IPS-18c (cell line): ENCODE measurements around the gene IL1RAP.
"Not testable (repeated sequence)": the region's sequence is repeated elsewhere in the genome, so short reads cannot be mapped to it uniquely, and the experiment has no call there.

Source experiments
- H3K4me3 ChIP-seq: 2 replicates; pipeline ENCODE4 v1.7.0; 2013; ENCODE audit warnings: low read depth, mild to moderate bottlenecking, low read length, moderate library complexity; ENCODE audit not compliant: insufficient read depth
- H3K9me3 ChIP-seq: one replicate; pipeline ENCODE4 v1.6.1; 2013; ENCODE audit warnings: mild to moderate bottlenecking, low read length, moderate library complexity; ENCODE audit not compliant: control insufficient read depth, insufficient read depth

Gene IL1RAP

DNA sequence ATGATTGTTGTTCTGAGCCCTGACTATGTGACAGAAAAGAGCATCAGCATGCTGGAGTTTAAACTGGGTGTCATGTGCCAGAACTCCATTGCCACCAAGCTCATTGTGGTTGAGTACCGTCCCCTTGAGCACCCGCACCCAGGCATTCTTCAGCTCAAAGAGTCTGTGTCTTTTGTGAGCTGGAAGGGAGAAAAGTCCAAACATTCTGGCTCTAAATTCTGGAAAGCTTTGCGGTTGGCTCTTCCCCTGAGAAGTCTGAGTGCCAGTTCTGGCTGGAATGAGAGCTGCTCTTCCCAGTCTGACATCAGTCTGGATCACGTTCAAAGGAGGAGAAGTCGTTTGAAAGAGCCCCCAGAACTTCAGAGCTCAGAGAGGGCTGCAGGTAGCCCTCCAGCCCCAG, 142.0 kb downstream of the IL1RAP start:
- no peaks in the 10 kb centered on the region for H3K9me3 ChIP-seq
- no peak overlapping the region for H3K4me3 ChIP-seq

DNA sequence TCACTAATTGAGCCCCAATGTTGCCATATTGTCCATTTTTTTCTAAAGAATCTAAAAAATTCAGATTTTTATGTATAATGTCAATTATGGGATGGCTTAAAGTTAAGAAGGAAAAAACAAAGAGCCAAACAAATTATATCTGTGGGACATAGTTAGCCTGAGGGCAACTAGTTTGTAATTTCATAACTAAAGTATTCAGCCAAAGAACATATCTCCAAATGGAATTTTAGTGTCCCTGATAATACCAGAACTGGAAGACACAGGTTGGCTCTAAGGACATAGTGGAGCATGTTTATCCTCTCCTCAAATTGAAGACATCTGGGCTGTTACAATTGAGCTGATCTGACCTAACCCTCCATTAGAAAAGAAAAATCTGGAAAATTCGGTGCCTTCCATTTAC, 144.2 kb downstream of the IL1RAP start:
- no peak overlapping the region for H3K4me3 ChIP-seq
- no peaks in the 10 kb centered on the region for H3K9me3 ChIP-seq

DNA sequence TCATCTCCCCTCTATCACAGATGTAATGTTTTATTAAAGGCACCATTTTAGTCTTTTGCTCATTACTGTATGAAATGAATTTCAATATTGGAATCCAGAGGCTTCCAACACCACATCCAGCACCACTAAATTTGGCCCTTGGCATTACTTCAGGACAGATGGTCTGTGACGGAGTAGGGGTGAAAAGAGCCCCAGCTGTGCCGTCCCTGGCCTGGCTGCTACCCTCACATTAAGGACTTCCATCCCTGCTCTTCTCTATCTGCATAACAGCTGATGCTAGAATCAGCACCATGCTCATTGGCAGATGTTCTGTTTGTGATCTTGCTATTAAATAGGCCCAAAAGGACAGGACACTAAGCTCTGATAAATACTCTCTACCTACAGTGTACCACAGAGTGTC, 152.9 kb downstream of the IL1RAP start:
- no peaks in the 10 kb centered on the region for H3K9me3 ChIP-seq
- H3K4me3 ChIP-seq = no peak overlapping the region; the same call in 1 of the 2 replicates

DNA sequence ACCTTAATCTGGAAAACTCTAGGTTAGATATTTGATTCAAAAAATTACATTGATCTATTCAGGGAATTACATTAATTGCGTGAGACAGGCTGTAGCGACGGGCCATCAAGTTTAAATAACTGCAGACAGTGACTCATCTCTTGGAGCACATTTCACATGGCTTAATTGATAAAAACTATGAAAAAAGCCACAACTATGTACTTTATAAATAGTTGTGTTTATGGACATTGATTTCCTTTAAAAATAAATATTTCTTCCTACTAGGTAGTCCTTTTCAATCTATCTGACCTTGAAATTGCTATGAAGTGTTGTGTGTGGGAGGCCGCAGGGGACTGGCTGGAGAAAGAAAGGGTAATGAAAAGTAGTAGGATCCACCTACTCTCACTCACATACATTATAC, 157.8 kb downstream of the IL1RAP start:
- H3K4me3 ChIP-seq = no peak overlapping the region
- H3K9me3 ChIP-seq = no peaks in the 10 kb centered on the region

DNA sequence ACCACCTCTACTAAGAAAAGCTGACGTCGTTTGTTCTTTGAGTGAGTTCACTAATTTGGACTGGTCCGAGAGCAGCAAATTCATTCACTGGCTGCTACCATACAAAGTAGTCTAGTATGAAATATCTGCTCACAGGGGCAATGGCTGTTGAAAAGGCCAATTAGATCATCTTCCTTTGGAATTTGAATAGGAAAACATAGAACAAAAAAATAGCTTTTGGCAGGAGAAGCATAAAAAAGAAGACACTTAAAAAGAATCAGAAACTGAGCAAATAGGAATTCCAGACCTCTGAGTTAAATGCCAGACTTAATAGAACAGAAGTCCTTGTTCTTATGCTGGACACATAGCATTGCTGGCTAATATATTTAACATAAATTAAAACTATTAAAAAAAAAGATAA, 159.3 kb downstream of the IL1RAP start:
- no peak overlapping the region for H3K4me3 ChIP-seq
- no peaks in the 10 kb centered on the region for H3K9me3 ChIP-seq

DNA sequence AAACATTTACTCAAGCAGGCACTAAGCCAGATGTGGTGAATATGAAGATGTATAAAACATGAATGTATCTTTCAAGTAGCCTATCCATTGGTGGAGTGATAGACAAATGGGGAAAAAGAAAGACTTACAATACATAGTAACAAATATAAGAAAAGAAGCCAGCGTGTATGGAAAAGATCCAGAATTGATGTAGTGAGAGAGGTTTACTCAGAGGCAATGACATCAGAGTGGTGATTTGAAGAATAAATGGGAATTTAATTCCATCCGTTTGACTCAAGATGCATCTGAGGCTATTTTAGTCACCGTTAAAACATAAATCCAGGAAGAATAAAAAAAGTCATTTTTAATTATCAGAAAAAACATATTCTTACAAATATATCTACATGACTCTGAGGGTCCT, 162.6 kb downstream of the IL1RAP start:
- Histone ChIP-seq H3K9me3 (no peaks in the 10 kb centered on the region), H3K4me3 (no peak overlapping the region)

DNA sequence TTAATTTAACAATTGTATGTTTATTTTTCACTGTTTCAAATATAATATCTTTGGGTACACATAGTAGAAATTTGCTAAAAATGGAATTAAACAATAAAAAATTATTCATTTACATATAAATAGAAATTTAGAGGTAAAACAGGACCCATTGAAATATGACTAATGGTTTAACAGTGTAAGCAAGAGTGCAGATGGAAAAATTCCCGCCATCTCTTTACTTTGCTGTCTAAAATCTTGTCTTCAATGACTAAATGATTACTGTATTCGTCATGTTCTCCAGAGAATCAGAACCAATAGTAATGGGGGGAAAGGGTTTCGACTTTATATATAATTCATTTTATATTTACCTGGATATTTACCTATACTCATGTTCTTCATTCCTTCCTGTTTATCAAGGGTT, 163.1 kb downstream of the IL1RAP start:
- no peaks in the 10 kb centered on the region for H3K9me3 ChIP-seq
- no peak overlapping the region for H3K4me3 ChIP-seq

DNA sequence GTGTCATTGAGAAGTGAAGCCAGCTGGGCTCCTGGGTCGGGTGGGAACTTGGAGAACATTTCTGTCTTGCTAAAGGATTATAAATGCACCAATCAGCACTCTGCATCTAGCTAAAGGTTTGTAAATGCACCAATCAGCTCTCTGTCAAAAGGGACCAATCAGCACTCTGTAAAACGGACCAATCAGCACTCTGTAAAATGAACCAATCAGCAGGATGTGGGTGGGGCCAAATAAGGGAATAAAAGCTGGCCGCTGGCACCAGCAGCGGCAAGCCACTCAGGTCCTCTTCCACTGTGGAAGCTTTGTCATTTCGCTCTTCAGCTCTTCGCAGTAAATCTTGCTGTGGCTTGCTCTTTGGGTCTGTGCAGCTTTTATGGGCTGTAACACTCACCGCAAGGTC, 164.0 kb downstream of the IL1RAP start:
- H3K4me3 ChIP-seq, H3K9me3 ChIP-seq: not testable (repeated sequence)

DNA sequence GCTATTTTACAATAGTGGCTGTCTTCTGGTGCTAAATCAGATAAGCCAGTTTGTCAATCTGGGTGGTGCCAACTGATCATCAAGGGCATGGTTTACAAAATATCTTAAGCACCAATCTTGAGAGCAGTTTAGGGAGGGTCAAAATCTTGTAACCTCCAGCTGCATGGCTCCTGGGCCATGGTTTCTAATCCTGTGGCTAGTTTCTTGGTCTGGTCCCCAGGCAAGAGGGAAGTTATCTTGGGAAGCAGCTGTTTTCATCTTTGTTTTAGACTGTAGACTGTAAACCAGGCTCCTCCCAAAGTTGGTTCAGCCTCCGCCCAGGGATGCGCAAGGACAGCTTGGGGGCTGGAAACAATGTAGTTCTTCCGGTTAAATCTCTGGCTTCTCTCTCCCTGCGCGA, 166.8 kb downstream of the IL1RAP start:
- H3K9me3 ChIP-seq = no peaks in the 10 kb centered on the region
- no peak overlapping the region for H3K4me3 ChIP-seq

DNA sequence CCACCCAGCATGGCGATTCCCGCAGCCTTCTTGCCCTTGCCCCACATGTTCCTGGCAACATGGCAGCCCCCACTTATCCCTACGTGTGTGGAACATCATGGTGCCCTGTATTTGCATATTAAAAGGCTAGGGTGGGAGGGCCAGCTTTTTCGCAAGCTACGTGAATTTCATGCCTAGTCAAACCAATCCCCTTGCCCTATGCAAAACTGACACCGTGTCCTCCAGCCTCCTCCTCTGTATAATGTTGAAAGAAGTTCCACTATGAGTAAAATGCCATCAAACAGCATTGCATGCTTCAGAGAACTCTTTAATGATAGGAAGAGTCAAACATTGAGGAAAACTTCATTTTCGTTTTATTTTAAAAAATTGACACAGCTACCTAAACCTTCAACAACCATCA, 170.9 kb downstream of the IL1RAP start:
- Histone ChIP-seq H3K4me3 (no peak overlapping the region), H3K9me3 (no peaks in the 10 kb centered on the region)

DNA sequence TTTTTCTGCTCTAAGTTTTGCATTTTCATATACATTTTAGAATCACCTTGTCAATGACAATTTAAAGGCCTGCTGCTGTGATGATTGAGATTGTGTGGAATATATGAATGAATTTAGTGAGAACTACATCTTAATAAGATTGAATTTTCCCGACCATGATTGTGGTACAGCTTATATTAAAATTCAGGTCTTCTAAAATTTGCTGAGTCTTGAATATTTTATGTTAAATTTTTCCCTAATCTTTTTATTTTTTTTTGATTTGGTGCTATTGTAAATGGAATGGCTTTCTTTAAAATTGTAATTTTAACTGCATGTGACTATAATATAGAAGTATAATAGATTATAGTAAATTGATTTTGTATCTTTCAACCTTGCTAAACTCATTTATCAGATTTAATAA, 172.1 kb downstream of the IL1RAP start:
- Histone ChIP-seq H3K4me3 (no peak overlapping the region), H3K9me3 (no peaks in the 10 kb centered on the region)

DNA sequence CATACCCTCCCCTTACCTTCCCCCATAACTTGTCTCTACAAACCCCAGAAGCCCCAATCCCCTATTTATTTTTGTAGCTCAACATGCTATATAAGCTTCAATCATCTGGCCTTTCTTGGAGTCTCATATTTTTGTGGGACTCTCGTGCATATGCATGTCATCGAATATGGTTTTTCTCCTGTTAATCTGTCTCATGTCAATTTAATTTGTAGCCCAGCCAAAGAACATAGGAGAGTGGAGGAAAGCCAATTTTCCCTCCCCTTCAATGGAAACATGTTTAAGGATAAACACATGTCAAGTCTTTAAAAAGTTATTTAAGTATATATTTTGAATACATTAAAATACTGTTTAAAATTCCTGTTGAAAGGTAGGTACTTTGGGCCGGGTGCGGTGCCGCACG, 176.4 kb downstream of the IL1RAP start:
- H3K4me3 ChIP-seq = no peak overlapping the region
- no peaks in the 10 kb centered on the region for H3K9me3 ChIP-seq

DNA sequence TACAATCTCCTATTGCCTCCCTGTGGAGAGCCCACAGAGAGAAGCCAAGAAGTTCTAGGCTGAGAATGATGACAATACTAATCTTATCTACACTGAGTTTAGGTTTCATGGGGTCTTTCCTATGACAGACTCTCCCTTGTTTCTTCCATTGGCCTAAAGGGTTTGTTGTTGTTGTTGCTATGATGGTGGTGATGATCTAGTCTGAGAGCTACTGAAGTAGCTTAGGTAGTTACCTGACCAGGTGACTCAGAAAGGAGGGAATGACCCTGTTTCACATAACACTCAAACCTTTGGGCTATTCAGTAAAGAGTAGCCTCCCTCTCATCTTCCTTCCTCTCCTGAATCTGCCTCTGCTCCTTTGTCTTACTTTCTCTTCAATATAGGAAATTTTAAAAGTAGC, 178.4 kb downstream of the IL1RAP start:
- Histone ChIP-seq H3K9me3 (no peaks in the 10 kb centered on the region), H3K4me3 (no peak overlapping the region)

DNA sequence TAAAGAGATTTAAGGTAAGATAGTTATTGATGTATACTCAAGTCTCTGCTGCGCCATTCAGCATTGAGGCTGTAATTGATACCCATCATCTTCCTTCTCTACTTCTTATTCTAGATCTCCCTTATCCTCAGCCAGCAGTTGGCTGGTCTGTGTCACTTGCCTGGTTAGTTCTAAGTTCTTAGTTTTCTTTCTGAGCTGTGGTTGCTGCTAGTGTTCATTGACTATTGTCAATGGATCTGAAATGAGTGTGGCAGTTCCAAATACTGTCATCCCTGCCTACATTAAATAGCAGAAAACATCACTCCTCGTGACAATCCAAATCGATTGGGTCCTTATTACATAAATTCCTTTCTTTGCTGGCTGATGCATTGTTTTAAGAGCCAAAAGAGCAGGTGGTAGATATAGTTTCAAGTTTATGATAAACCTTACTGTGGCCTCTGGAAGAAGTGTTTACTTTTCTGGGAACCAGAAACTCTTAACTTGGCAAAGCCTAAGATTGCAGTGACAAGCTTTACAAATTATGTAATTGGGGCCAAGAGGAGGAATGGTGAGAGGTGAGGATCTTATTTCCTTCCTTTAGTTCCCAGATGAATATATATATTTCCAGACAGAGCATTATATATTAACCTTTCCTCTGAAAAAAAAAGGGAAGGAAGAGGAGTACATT, 180.6 kb downstream of the IL1RAP start:
- no peak overlapping the region for H3K4me3 ChIP-seq
- no peaks in the 10 kb centered on the region for H3K9me3 ChIP-seq

DNA sequence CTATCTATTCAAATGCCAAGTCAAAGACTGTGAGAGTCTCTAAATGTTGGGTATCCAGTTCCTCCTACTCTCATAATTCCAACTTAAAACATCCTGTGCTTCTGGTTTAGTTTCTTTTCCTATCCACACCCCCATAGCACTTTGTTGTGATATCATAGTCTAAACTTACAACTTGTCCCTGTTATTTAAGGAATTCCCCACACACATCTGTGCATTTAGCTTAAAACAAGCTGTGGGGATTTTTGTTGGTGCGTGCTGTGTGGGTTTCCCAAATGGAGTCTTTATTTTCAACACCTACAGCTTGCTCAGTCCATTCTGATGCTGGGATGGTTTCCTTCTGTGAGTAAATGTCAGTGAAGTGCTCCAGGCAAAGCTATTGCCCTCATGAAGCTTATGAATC, 181.3 kb downstream of the IL1RAP start:
- no peaks in the 10 kb centered on the region for H3K9me3 ChIP-seq
- no peak overlapping the region for H3K4me3 ChIP-seq

DNA sequence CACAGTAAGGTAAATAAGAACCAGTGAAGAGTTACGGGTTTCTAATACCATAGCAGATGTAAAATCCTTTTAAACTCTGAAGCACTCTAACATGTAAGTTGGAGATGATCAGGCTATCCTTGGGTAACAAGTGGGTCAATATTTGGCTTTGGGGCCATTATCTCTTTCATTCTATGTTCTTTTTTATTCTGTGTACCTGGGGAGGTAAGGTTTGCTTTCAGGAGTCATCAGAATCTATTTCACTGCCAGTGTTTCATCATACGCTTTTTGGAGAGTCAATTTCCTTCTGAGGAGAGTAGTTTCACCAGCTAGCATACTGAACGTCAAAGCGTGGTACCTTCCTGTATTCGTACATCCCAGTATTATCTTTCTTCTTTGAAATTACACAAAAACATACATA, 182.1 kb downstream of the IL1RAP start:
- Histone ChIP-seq H3K4me3 (no peak overlapping the region), H3K9me3 (no peaks in the 10 kb centered on the region)

DNA sequence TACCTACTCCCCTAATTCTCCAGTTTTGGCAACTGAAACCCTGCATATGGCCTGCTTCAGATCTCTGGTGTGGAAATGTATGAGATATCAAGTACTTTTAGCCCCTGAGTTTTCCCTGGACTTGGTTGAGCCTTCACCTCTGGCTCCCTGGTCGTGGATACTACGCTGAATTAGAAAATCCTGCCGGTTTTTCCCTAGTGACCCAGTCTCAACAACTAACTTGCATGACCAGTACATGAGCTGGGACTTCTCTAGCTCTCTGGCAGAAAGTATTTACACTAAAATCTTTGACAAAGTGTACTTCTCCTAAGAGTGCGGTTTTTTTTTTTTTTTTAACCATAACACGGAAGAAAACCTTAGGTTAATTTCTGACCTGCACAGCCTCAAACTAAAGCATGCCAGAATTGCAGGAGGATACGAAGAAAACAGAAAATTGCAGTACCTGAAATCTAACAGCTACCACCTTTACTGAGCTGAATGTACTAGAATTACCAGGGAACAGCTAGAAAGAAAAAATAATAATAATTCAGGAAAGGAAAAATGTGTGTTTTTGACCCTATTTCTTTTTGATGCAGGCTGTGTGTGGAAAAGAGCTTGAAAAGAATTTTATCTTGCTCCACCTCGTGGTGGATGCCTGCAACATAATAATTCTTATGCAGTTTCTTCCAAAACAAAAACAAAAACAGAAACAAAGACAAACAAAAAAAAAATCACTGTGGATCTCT, 183.1 kb downstream of the IL1RAP start:
- Histone ChIP-seq H3K9me3 (no peaks in the 10 kb centered on the region), H3K4me3 (no peak overlapping the region)

DNA sequence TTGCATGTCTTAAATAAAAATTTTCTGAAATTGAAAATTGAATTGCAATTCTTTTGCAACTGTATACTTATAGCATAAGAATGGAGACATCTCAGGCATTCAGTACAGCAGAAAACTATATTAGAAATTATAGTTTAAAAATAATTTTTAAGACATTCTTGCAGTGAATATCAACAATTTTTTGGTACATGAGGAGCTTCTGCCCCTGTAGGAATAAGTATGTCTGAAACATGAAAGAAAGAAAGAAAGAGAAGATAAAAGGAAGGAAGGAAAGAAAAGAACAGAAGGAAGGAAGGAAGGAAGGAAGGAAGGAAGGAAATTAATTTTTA, 183.6 kb downstream of the IL1RAP start:
- no peak overlapping the region for H3K4me3 ChIP-seq

DNA sequence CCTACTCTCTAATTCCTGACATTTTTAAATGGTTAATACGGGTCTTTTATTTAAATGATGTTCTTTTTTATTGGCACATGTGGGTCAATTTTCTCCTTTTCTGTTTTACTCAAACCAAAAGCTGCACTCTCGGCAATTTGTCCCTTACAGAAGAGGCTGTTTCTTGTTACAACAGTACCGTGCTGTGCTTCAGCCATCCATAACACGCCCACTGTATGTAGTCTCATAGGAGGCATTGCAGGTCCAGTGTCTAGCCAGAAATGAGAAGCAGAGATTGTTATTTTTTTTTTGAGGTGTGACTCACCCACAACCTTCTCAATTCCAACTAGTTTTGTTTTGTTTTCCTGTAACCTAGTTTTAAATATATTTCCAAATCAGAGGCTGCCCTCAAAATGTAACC, 184.0 kb downstream of the IL1RAP start:
- H3K9me3 ChIP-seq = no peaks in the 10 kb centered on the region
- no peak overlapping the region for H3K4me3 ChIP-seq

More for the DNA sequence above, 183.6 kb downstream of the IL1RAP start:
- no peaks in the 10 kb centered on the region for H3K9me3 ChIP-seq
